ENCODE measurements around the gene KLHDC4. TPM values are rescaled to one million over a fixed set of nuclear protein-coding genes. Genes with fewer than 3 reads are reported as not detected.

KLHDC4 gene
- total RNA-seq, 1 experiment from 2014 or later = 76.2 TPM

DNA sequence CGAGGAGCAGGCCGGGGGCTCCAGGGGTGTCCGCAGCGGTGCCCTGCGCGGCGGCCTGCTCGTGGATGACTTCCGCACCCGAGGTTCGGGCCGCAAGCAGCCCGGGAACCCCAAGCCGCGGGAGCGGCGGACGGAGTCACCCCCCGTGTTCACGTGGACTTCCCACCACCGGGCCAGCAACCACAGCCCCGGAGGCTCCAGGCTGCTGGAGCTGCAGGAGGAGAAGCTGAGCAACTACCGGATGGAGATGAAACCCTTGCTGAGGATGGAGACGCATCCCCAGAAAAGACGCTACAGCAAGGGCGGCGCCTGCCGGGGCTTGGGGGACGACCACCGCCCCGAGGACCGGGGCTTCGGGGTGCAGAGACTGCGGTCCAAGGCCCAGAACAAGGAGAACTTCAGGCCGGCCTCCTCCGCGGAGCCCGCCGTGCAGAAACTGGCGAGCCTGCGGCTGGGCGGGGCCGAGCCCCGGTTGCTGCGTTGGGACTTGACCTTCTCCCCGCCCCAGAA is 75.8 kb downstream of the KLHDC4 start:
- H3K27me3 ChIP-seq (ENCODE audit: insufficient read depth, low read length) = no peaks in the 10 kb centered on the region
- H3K9me3 Mint-ChIP-seq = no peaks in the 10 kb centered on the region
- H2AK5ac ChIP-seq (ENCODE audit: insufficient read length, low read length) = no peak overlapping the region
- no peak overlapping the region for H4K91ac ChIP-seq (ENCODE audit: insufficient read length, low read depth, low read length)
- H3K4me2 ChIP-seq (ENCODE audit: insufficient read depth, insufficient read length, low read length) = no peak overlapping the region
- H3K56ac ChIP-seq (ENCODE audit: insufficient read length, low read depth, low read length) = no peak overlapping the region
- H3K27ac ChIP-seq (ENCODE audit: insufficient read length, low read depth, low read length) = no peak overlapping the region
- DNase-seq = no peak
- TF ChIP-seq CTCF (conservative IDR thresholded peaks at IDR 0.05) = no peak
- no peak overlapping the region for H3K18ac ChIP-seq (ENCODE audit: insufficient read length, low read depth, low read length)
- no peaks in the 10 kb centered on the region for H3K9me3 ChIP-seq (ENCODE audit: control insufficient read depth, low read depth, low read length)
- H3K4me1 ChIP-seq (ENCODE audit: insufficient read depth, low read length) = no peaks in the 10 kb centered on the region
- no peak overlapping the region for H2BK12ac ChIP-seq (ENCODE audit: insufficient read length, low read depth, low read length)
- H3K4me3 Mint-ChIP-seq = no peak overlapping the region
- H2BK20ac ChIP-seq (ENCODE audit: low read depth, low read length, poor library complexity, severe bottlenecking) = no peak overlapping the region
- no peaks in the 10 kb centered on the region for H4K20me1 ChIP-seq (ENCODE audit: control insufficient read depth, insufficient read depth, insufficient read length)
- H3K9ac ChIP-seq (ENCODE audit: extremely low read depth, insufficient read length, low read length) = no peak overlapping the region
- peaks cover 3 to 18% (median 11%) of the 10 kb centered on the region in 3 experiments; a peak in 5 of 7 replicates for H3K36me3 Mint-ChIP-seq (ENCODE audit: insufficient read depth in 1 of 3, low read depth in 3 of 3)
- H3K27me3 Mint-ChIP-seq (ENCODE audit: low read depth) = peaks cover 1% of the 10 kb centered on the region; the same call in 1 of the 2 replicates
- no peak overlapping the region for H2BK15ac ChIP-seq (ENCODE audit: low read depth, low read length)
- H3K79me1 ChIP-seq (ENCODE audit: insufficient read depth, low read depth, low read length, poor library complexity, severe bottlenecking) = no peaks in the 10 kb centered on the region
- no peak overlapping the region for H3K23ac ChIP-seq (ENCODE audit: insufficient read length, low read depth, low read length)
- H3K23me2 ChIP-seq (ENCODE audit: insufficient read length, low read depth, low read length, poor library complexity, severe bottlenecking) = no peaks in the 10 kb centered on the region
- H2BK5ac ChIP-seq (ENCODE audit: insufficient read length, low read length) = no peak overlapping the region
- whole genome bisulfite sequencing (ENCODE audit: extremely low coverage, insufficient read length, low lambda C conversion rate) = no CpG with 5 or more reads among the region's 46 CpGs
- no peak overlapping the region for H3K14ac ChIP-seq (ENCODE audit: insufficient read depth, low read length)
- no peaks in the 10 kb centered on the region for H3K79me2 ChIP-seq (ENCODE audit: insufficient read depth, low read length)
- H3K4ac ChIP-seq (ENCODE audit: low read depth, low read length) = no peak overlapping the region
- no peak overlapping the region for H2BK120ac ChIP-seq (ENCODE audit: low read depth, low read length, poor library complexity, severe bottlenecking)
- H4K8ac ChIP-seq (replicated peaks; ENCODE audit: insufficient read length, low read depth, low read length) = no peak overlapping the region
- H2AFZ ChIP-seq (ENCODE audit: low read length) = no peak overlapping the region
- H3K27ac Mint-ChIP-seq = no peak overlapping the region
- H4K5ac ChIP-seq (ENCODE audit: insufficient read length, low read depth, low read length) = no peak overlapping the region
- H3T11ph ChIP-seq (ENCODE audit: low read length) = no peak overlapping the region
- peaks cover 0 to 3% of the 10 kb centered on the region in 2 experiments; a peak in 2 of 4 replicates for H3K4me1 Mint-ChIP-seq

All from H9 (cell line).